ENCODE data around the gene GLT8D2. TPM values are rescaled to one million over a fixed set of nuclear protein-coding genes. Genes with fewer than 3 reads are reported as not detected.

Gene GLT8D2
- total RNA-seq, 1 donor from 2014 or later = 0.46 TPM

DNA sequence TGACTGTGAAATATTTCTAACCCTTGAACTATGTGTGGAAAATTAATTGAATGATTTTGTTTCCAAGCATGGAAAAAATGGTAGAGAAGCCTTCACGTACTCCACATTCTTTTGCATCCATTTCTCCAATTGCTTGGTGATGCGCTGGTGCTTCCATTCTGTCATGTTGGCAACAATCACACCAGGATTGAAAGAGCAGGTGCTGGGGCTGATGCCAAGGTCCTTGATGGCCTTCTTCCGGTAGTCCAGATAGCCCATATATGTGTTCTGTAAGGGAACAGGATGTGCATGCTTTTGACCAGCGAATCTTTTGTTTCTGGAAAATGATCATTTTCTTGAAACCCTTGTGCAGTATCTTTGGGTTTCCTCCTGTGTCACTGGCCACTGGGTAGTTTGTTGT lies 55.8 kb downstream of the GLT8D2 start:
- Mint-ChIP-seq H3K27ac (no peak overlapping the region), H3K4me1 (ENCODE audit: low read depth) (no peaks in the 10 kb centered on the region), H3K27me3 (peaks cover 10% of the 10 kb centered on the region), H3K4me3 (ENCODE audit: low read depth) (no peak overlapping the region), H3K36me3 (ENCODE audit: insufficient read depth) (peaks cover 3% of the 10 kb centered on the region), H3K9me3 (ENCODE audit: low read depth) (no peaks in the 10 kb centered on the region)
- no peak for DNase-seq (ENCODE audit: low spot score, unreplicated experiment)
- TF ChIP-seq, protein P1, sequence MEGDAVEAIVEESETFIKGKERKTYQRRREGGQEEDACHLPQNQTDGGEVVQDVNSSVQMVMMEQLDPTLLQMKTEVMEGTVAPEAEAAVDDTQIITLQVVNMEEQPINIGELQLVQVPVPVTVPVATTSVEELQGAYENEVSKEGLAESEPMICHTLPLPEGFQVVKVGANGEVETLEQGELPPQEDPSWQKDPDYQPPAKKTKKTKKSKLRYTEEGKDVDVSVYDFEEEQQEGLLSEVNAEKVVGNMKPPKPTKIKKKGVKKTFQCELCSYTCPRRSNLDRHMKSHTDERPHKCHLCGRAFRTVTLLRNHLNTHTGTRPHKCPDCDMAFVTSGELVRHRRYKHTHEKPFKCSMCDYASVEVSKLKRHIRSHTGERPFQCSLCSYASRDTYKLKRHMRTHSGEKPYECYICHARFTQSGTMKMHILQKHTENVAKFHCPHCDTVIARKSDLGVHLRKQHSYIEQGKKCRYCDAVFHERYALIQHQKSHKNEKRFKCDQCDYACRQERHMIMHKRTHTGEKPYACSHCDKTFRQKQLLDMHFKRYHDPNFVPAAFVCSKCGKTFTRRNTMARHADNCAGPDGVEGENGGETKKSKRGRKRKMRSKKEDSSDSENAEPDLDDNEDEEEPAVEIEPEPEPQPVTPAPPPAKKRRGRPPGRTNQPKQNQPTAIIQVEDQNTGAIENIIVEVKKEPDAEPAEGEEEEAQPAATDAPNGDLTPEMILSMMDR (IDR thresholded peaks at IDR 0.05; ENCODE audit: unreplicated experiment) = no peak

DNA sequence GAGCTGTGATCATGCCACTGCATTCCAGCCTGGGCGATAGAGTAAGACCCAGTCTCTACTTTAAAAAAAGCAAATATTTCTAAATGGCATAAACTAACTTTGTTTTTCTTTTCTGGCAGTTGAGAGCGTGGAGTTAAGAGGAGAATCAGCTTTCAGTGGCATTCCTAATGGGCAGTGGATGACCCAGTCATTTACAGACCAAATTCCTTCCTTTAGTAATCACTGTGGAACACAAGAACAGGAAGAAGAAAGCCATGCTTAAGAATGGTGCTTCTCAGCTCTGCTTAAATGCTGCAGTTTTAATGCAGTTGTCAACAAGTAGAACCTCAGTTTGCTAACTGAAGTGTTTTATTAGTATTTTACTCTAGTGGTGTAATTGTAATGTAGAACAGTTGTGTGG lies 63.2 kb downstream of the GLT8D2 start:
- Mint-ChIP-seq H3K27ac (no peak overlapping the region), H3K4me1 (ENCODE audit: low read depth) (no peaks in the 10 kb centered on the region), H3K4me3 (ENCODE audit: low read depth) (no peak overlapping the region), H3K36me3 (ENCODE audit: insufficient read depth) (peaks cover 19% of the 10 kb centered on the region), H3K9me3 (ENCODE audit: low read depth) (no peaks in the 10 kb centered on the region), H3K27me3 (no peaks in the 10 kb centered on the region)
- no peak for DNase-seq (ENCODE audit: low spot score, unreplicated experiment)
- TF ChIP-seq, protein P1 (IDR thresholded peaks at IDR 0.05; ENCODE audit: unreplicated experiment) = no peak

- Mint-ChIP-seq H3K9me3 (ENCODE audit: low read depth) (no peaks in the 10 kb centered on the region), H3K36me3 (ENCODE audit: insufficient read depth) (peaks cover 27% of the 10 kb centered on the region), H3K4me1 (ENCODE audit: low read depth) (peaks cover 2% of the 10 kb centered on the region), H3K27me3 (no peaks in the 10 kb centered on the region), H3K4me3 (ENCODE audit: low read depth) (no peak overlapping the region), H3K27ac (no peak overlapping the region)
- TF ChIP-seq, protein P1 (IDR thresholded peaks at IDR 0.05; ENCODE audit: unreplicated experiment) = no peak
- DNase-seq (ENCODE audit: low spot score, unreplicated experiment) = no peak
These were observed 71.5 kb downstream of the GLT8D2 start for GRCh38 chr12:103978384-103978982.

DNA sequence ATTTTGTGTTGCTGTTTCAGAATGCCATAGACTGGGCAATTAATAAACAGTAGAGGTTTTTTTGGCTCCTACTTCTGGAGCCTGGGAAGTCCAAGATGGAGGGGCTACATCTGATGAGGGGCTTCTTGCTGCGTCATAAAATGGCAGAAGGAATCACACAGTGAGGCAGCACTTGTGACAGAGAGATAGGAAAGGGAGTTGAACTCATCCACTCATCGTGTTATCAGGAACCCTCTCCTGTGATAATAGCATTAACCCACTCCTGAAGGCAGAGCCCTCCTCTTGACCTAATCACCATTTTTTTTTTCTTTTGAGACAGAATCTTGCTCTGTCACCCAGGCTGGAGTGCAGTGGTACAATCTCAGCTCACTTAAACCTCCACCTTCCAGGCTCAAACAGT lies 74.6 kb downstream of the GLT8D2 start:
- TF ChIP-seq, protein P1 (IDR thresholded peaks at IDR 0.05; ENCODE audit: unreplicated experiment) = no peak
- H3K4me3 Mint-ChIP-seq (ENCODE audit: low read depth) = no peak overlapping the region
- H3K27ac Mint-ChIP-seq = no peak overlapping the region
- no peak for DNase-seq (ENCODE audit: low spot score, unreplicated experiment)
- peaks cover 2% of the 10 kb centered on the region for H3K4me1 Mint-ChIP-seq (ENCODE audit: low read depth)
- H3K27me3 Mint-ChIP-seq = no peaks in the 10 kb centered on the region
- no peaks in the 10 kb centered on the region for H3K9me3 Mint-ChIP-seq (ENCODE audit: low read depth)
- peaks cover 24% of the 10 kb centered on the region for H3K36me3 Mint-ChIP-seq (ENCODE audit: insufficient read depth)

DNA sequence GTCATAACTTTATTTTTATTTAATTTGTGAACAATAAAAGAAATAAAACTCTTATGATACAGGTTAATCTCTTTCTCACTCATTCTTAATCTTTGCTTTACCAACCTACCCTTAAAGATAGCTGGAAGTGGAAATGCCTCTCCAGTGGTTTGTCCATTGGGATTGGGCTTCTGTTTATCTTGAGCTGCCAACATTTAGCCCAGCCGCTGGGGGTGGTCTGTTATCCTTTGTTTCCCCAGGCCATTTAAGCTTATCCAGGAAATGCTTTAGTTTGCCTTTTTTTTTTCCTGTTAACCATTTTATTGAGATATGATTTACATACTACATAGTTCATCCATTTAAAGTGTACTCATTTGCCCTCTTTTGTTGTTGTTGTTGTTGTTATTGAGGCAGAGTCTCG lies 76.1 kb downstream of the GLT8D2 start:
- no peak for DNase-seq (ENCODE audit: low spot score, unreplicated experiment)
- peaks cover 24% of the 10 kb centered on the region for H3K36me3 Mint-ChIP-seq (ENCODE audit: insufficient read depth)
- H3K27ac Mint-ChIP-seq = peak overlapping the region; percentile 29
- H3K4me1 Mint-ChIP-seq (ENCODE audit: low read depth) = peaks cover 6% of the 10 kb centered on the region
- TF ChIP-seq, protein P1 (IDR thresholded peaks at IDR 0.05; ENCODE audit: unreplicated experiment) = no peak
- H3K4me3 Mint-ChIP-seq (ENCODE audit: low read depth) = no peak overlapping the region
- H3K27me3 Mint-ChIP-seq = no peaks in the 10 kb centered on the region
- no peaks in the 10 kb centered on the region for H3K9me3 Mint-ChIP-seq (ENCODE audit: low read depth)

All from progenitor cell of endocrine pancreas (in vitro differentiated cells).